Smooth muscle cell (in vitro differentiated cells): ENCODE measurements around the gene PRIMA1. TPM values are rescaled to one million over a fixed set of nuclear protein-coding genes. Genes with fewer than 3 reads are reported as not detected.

Experiments used
- DNase-seq: peaks from one replicate; lab custom pipeline; 2025; ENCODE audit not compliant: unreplicated experiment; lab: John Stamatoyannopoulos, UW
- H2AFZ ChIP-seq: fragments of 200-600 bp; sonication (generic); 2 replicates; pipeline ENCODE4 v1.6.0; 2016; ENCODE audit warnings: antibody characterized with exemption, low read depth, mild to moderate bottlenecking
- H3F3A ChIP-seq: fragments of 200-600 bp; sonication (generic); 2 replicates; pipeline ENCODE4 v1.6.0; 2017; ENCODE audit warnings: antibody characterized with exemption, low read depth
- H3K27ac ChIP-seq: fragments of 200-600 bp; sonication (generic); 2 replicates; pipeline ENCODE4 v1.5.1; 2016; ENCODE audit warnings: low read depth, mild to moderate bottlenecking
- H3K27me3 ChIP-seq: fragments of 200-600 bp; sonication (generic); 2 replicates; pipeline ENCODE4 v1.6.1; 2016; ENCODE audit warnings: low read depth, mild to moderate bottlenecking
- H3K36me3 ChIP-seq: fragments of 200-600 bp; sonication (generic); 2 replicates; pipeline ENCODE4 v1.5.1; 2016; ENCODE audit warnings: low read depth
- H3K4me1 ChIP-seq: fragments of 200-600 bp; sonication (generic); 2 replicates; pipeline ENCODE4 v1.5.1; 2016; ENCODE audit warnings: low read depth
- H3K4me2 ChIP-seq: fragments of 200-600 bp; sonication (generic); 2 replicates; pipeline ENCODE4 v1.6.0; 2016; ENCODE audit warnings: mild to moderate bottlenecking
- H3K4me3 ChIP-seq: fragments of 200-600 bp; sonication (generic); 2 replicates; pipeline ENCODE4 v1.5.1; 2016; ENCODE audit warnings: mild to moderate bottlenecking
- H3K79me2 ChIP-seq: fragments of 200-600 bp; sonication (generic); 2 replicates; pipeline ENCODE4 v1.6.0; 2016; ENCODE audit warnings: low read depth, mild to moderate bottlenecking
- H3K9ac ChIP-seq: fragments of 200-600 bp; sonication (generic); 2 replicates; pipeline ENCODE4 v1.6.0; 2016; ENCODE audit warnings: low read depth
- H3K9me3 ChIP-seq: fragments of 200-600 bp; sonication (generic); replicated peaks from 2 replicates; pipeline ENCODE4 v1.5.1; 2016; ENCODE audit warnings: low read depth
- H4K20me1 ChIP-seq: fragments of 200-600 bp; sonication (generic); 2 replicates; pipeline ENCODE4 v1.6.0; 2016; ENCODE audit warnings: low read depth
- CTCF ChIP-seq: fragments of 200-600 bp; sonication (generic); IDR thresholded peaks from 2 replicates; pipeline ENCODE4 v1.5.1; 2017; ENCODE audit warnings: borderline replicate concordance, mild to moderate bottlenecking, antibody characterized with exemption; ENCODE audit not compliant: insufficient read depth, poor library complexity, severe bottlenecking
- WGBS: methylation state at CpG from one replicate; pipeline ENCODE4 v1.1.7; 2016; ENCODE audit warnings: low lambda C conversion rate; 5-methylcytosine and 5-hydroxymethylcytosine counted together
- polyA plus RNA-seq: library from polyadenylated mRNA; unstranded; fragments of >200 nt; fragmentation: Nextera tagmentation; extraction: Ambion mirVana; gene quantifications from 2 replicates; pipeline ENCODE4 v1.2.1, GENCODE V29; 2016
- total RNA-seq: library from RNA; depleted of rRNA; stranded (reverse); fragments of >200 nt; gene quantifications from 2 replicates; pipeline ENCODE4 v1.2.3, GENCODE V29; 2014

The PRIMA1 gene
- total and polyA plus RNA-seq, 2 experiments from 2014 or later = not detected

- H3K27ac ChIP-seq = no peak overlapping the region
- no peak overlapping the region for H3K9ac ChIP-seq
- WGBS = 57% methylated on average over 3 of the region's 3 CpGs
- no peak overlapping the region for H3K4me2 ChIP-seq
- no peaks in the 10 kb centered on the region for H3F3A ChIP-seq
- no peaks in the 10 kb centered on the region for H3K36me3 ChIP-seq
- no peaks in the 10 kb centered on the region for H4K20me1 ChIP-seq
- no peak for TF ChIP-seq CTCF
- H3K9me3 ChIP-seq = no peaks in the 10 kb centered on the region
- no peak overlapping the region for H2AFZ ChIP-seq
- peaks cover 72% of the 10 kb centered on the region for H3K27me3 ChIP-seq
- H3K4me3 ChIP-seq = no peak overlapping the region
- DNase-seq = no peak
- H3K4me1 ChIP-seq = peaks cover 11% of the 10 kb centered on the region
- H3K79me2 ChIP-seq = no peaks in the 10 kb centered on the region
Measured at GRCh38 chr14:93784878-93785277, 3.4 kb downstream of the PRIMA1 start.

GRCh38 chr14:93780813-93781400, 7.4 kb downstream of the PRIMA1 start:
- no peaks in the 10 kb centered on the region for H3K79me2 ChIP-seq
- H3K36me3 ChIP-seq = no peaks in the 10 kb centered on the region
- H3K9me3 ChIP-seq = no peaks in the 10 kb centered on the region
- no peak for TF ChIP-seq CTCF
- no peaks in the 10 kb centered on the region for H4K20me1 ChIP-seq
- no peak overlapping the region for H3K4me3 ChIP-seq
- H3F3A ChIP-seq = no peaks in the 10 kb centered on the region
- peaks cover 32% of the 10 kb centered on the region for H3K27me3 ChIP-seq
- no peaks in the 10 kb centered on the region for H3K4me1 ChIP-seq
- WGBS = 79% methylated on average over 14 of the region's 14 CpGs
- H2AFZ ChIP-seq = no peak overlapping the region
- no peak overlapping the region for H3K27ac ChIP-seq
- no peak overlapping the region for H3K9ac ChIP-seq
- no peak for DNase-seq
- H3K4me2 ChIP-seq = no peak overlapping the region

GRCh38 chr14:93778856-93779629, 9.2 kb downstream of the PRIMA1 start:
- H3K36me3 ChIP-seq = no peaks in the 10 kb centered on the region
- WGBS = 83% methylated on average over 14 of the region's 20 CpGs
- DNase-seq = no peak

More at GRCh38 chr14:93778856-93779629, 9.2 kb downstream of the PRIMA1 start:
- H4K20me1 ChIP-seq = no peaks in the 10 kb centered on the region
- H3K9me3 ChIP-seq = no peaks in the 10 kb centered on the region
- H3K4me2 ChIP-seq = no peak overlapping the region
- no peak overlapping the region for H2AFZ ChIP-seq
- no peak overlapping the region for H3K27ac ChIP-seq
- no peaks in the 10 kb centered on the region for H3K4me1 ChIP-seq
- no peak for TF ChIP-seq CTCF
- H3K4me3 ChIP-seq = no peak overlapping the region
- peaks cover 14% of the 10 kb centered on the region for H3K27me3 ChIP-seq
- no peaks in the 10 kb centered on the region for H3F3A ChIP-seq
- no peaks in the 10 kb centered on the region for H3K79me2 ChIP-seq
- H3K9ac ChIP-seq = no peak overlapping the region
